ENCODE results near the gene ELK4.

Gene ELK4

GRCh38 chr1:205662135-205662738 is 30.4 kb upstream of the ELK4 start:
- H3K4me3 ChIP-seq, result no peak overlapping the region
- no peaks in the 10 kb centered on the region for H3K36me3 ChIP-seq
- H3K27ac ChIP-seq, result no peak overlapping the region
- no peaks in the 10 kb centered on the region for H3K27me3 ChIP-seq
- H3K4me1 ChIP-seq, result peaks cover 0 to 16% (median 2%) of the 10 kb centered on the region in 4 donors
- no peaks in the 10 kb centered on the region for H3K9me3 ChIP-seq
- TF ChIP-seq CTCF (IDR thresholded peaks at IDR 0.05), result no peak
- intact Hi-C loops (cut with DNase I; ENCODE audit: low total_unique reads), result loop anchor here (5.0 kb wide), 1 partner anchor 315 kb away; no protein-coding TSS in a partner anchor
- no peak for DNase-seq

GRCh38 chr1:205661429-205662134 is 29.8 kb upstream of the ELK4 start:
- DNase-seq, result no peak
- intact Hi-C loops (cut with DNase I; ENCODE audit: low total_unique reads), result loop anchor here (5.0 kb wide), 1 partner anchor 316 kb away; no protein-coding TSS in a partner anchor
- Histone ChIP-seq H3K27ac (no peak overlapping the region), H3K4me1 (peaks cover 0 to 16% (median 2%) of the 10 kb centered on the region in 4 donors), H3K9me3 (no peaks in the 10 kb centered on the region), H3K4me3 (no peak overlapping the region), H3K36me3 (no peaks in the 10 kb centered on the region), H3K27me3 (no peaks in the 10 kb centered on the region)
- no peak for TF ChIP-seq CTCF (IDR thresholded peaks at IDR 0.05)

- H3K27ac ChIP-seq, result no peak overlapping the region
- no peaks in the 10 kb centered on the region for H3K9me3 ChIP-seq
- no peak for DNase-seq
- intact Hi-C loops (cut with DNase I; ENCODE audit: low total_unique reads), result loop anchor here (5.0 kb wide), 1 partner anchor 317 kb away; no protein-coding TSS in a partner anchor
- H3K4me3 ChIP-seq, result no peak overlapping the region
- peaks cover 0 to 16% (median 2%) of the 10 kb centered on the region in 4 donors for H3K4me1 ChIP-seq
- no peak for TF ChIP-seq CTCF (IDR thresholded peaks at IDR 0.05)
- H3K36me3 ChIP-seq, result no peaks in the 10 kb centered on the region
- H3K27me3 ChIP-seq, result no peaks in the 10 kb centered on the region
Measured at GRCh38 chr1:205660361-205660760, 28.6 kb upstream of the ELK4 start.

GRCh38 chr1:205658943-205659581 is 27.3 kb upstream of the ELK4 start:
- peak; percentile 77 to 86 for DNase-seq
- Histone ChIP-seq H3K9me3 (no peaks in the 10 kb centered on the region), H3K36me3 (no peaks in the 10 kb centered on the region), H3K27ac (no peak overlapping the region), H3K27me3 (no peaks in the 10 kb centered on the region), H3K4me1 (peaks cover 0 to 7% (median 2%) of the 10 kb centered on the region in 4 donors), H3K4me3 (no peak overlapping the region)
- peak; percentile 86 to 92 for TF ChIP-seq CTCF (IDR thresholded peaks at IDR 0.05)
- intact Hi-C loops (cut with DNase I; ENCODE audit: low total_unique reads), result loop anchor here (2.0 to 5.0 kb wide), 3 partner anchors 52 to 132 kb away; no protein-coding TSS in a partner anchor

- Histone ChIP-seq H3K27ac (no peak overlapping the region), H3K27me3 (no peaks in the 10 kb centered on the region), H3K4me1 (peaks cover 0 to 7% (median 2%) of the 10 kb centered on the region in 4 donors), H3K36me3 (no peaks in the 10 kb centered on the region), H3K9me3 (no peaks in the 10 kb centered on the region), H3K4me3 (no peak overlapping the region)
- no peak for DNase-seq
- no peak for TF ChIP-seq CTCF (IDR thresholded peaks at IDR 0.05)
- intact Hi-C loops (cut with DNase I; ENCODE audit: low total_unique reads), result loop anchor here (5.0 kb wide), 1 partner anchor 129 kb away; no protein-coding TSS in a partner anchor
Measured at GRCh38 chr1:205656236-205656635, 24.4 kb upstream of the ELK4 start.
